GM23338 (cell line): ENCODE measurements around the gene MTIF2. TPM values are rescaled to one million over a fixed set of nuclear protein-coding genes. Genes with fewer than 3 reads are reported as not detected.
"Not testable (repeated sequence)": the region's sequence is repeated elsewhere in the genome, so short reads cannot be mapped to it uniquely, and the experiment has no call there.

Experiments used
- ATAC-seq: fragments of 200-7000 bp; cut with Tn5 transposase; 3 replicates; pipeline ENCODE4 v1.9.1; 2020
- DNase-seq: peaks from one replicate; pipeline ENCODE4 v3.0.0-alpha.2; 2015; ENCODE audit warnings: low spot score
- H2AFZ ChIP-seq: fragments of 200-600 bp; sonication (generic); 2 replicates; pipeline ENCODE4 v1.8.0; 2016; ENCODE audit warnings: antibody characterized with exemption, mild to moderate bottlenecking, moderate library complexity
- H3F3A ChIP-seq: fragments of 200-600 bp; sonication (generic); replicated peaks from 2 replicates; pipeline ENCODE4 v1.8.0; 2017; ENCODE audit warnings: antibody characterized with exemption, mixed run types, low read depth
- H3K27ac ChIP-seq: fragments of 200-600 bp; sonication (generic); 2 replicates; pipeline ENCODE4 v1.6.1; 2016; ENCODE audit warnings: low read depth
- H3K27me3 ChIP-seq: fragments of 200-600 bp; sonication (generic); 2 replicates; pipeline ENCODE4 v1.8.0; 2016; ENCODE audit warnings: mild to moderate bottlenecking, mixed run types, moderate library complexity; ENCODE audit not compliant: insufficient read depth
- H3K36me3 ChIP-seq: fragments of 200-600 bp; sonication (generic); 2 replicates; pipeline ENCODE4 v1.8.0; 2016; ENCODE audit warnings: mild to moderate bottlenecking; ENCODE audit not compliant: insufficient read depth
- H3K4me1 ChIP-seq: fragments of 200-600 bp; sonication (generic); 2 replicates; pipeline ENCODE4 v1.8.0; 2016; ENCODE audit warnings: mild to moderate bottlenecking, moderate library complexity; ENCODE audit not compliant: insufficient read depth
- H3K4me2 ChIP-seq: fragments of 200-600 bp; sonication (generic); 2 replicates; pipeline ENCODE4 v1.7.1; 2017; ENCODE audit warnings: mixed run types
- H3K4me3 ChIP-seq: fragments of 200-600 bp; sonication (generic); 2 replicates; pipeline ENCODE4 v1.6.1; 2016; ENCODE audit warnings: mixed run types
- H3K79me2 ChIP-seq: fragments of 200-600 bp; sonication (generic); replicated peaks from 2 replicates; pipeline ENCODE4 v1.8.0; 2017; ENCODE audit warnings: mild to moderate bottlenecking; ENCODE audit not compliant: insufficient read depth
- H3K9me2 ChIP-seq: fragments of 200-600 bp; sonication (generic); 2 replicates; pipeline ENCODE4 v1.8.0; 2017; ENCODE audit not compliant: insufficient read depth
- H4K20me1 ChIP-seq: fragments of 200-600 bp; sonication (generic); replicated peaks from 2 replicates; pipeline ENCODE4 v1.8.0; 2017; ENCODE audit warnings: mild to moderate bottlenecking; ENCODE audit not compliant: insufficient read depth
- H3K27ac Mint-ChIP-seq: 2 replicates; pipeline ENCODE4 v1.8.0; 2020; ENCODE audit warnings: inconsistent platforms, mild to moderate bottlenecking, moderate library complexity, mixed read lengths
- H3K27me3 Mint-ChIP-seq: 3 replicates; pipeline ENCODE4 v1.8.0; 2022; ENCODE audit warnings: low read depth, mild to moderate bottlenecking, moderate library complexity, mixed read lengths, inconsistent platforms; ENCODE audit not compliant: insufficient read depth, poor library complexity
- H3K36me3 Mint-ChIP-seq: 3 replicates; pipeline ENCODE4 v1.8.0; 2021; ENCODE audit warnings: low read depth, mild to moderate bottlenecking, inconsistent platforms, moderate library complexity, mixed read lengths
- H3K4me1 Mint-ChIP-seq: 3 replicates; pipeline ENCODE4 v1.8.0; 2020; ENCODE audit warnings: mild to moderate bottlenecking, inconsistent platforms, mixed read lengths
- H3K4me3 Mint-ChIP-seq: 3 replicates; pipeline ENCODE4 v1.8.0; 2021; ENCODE audit warnings: moderate library complexity, mild to moderate bottlenecking, inconsistent platforms, mixed read lengths
- H3K9me3 Mint-ChIP-seq: 3 replicates; pipeline ENCODE4 v1.8.0; 2020; ENCODE audit warnings: moderate library complexity, mild to moderate bottlenecking, inconsistent platforms, mixed read lengths
- CREB1 ChIP-seq: fragments of 250-450 bp; sonication (Bioruptor Pico); IDR thresholded peaks from 2 replicates; pipeline ENCODE4 v1.5.0; 2020; ENCODE audit warnings: low read depth, mild to moderate bottlenecking, moderate library complexity
- EZH2 ChIP-seq: fragments of 200-600 bp; sonication (generic); IDR thresholded peaks from one replicate; pipeline ENCODE4 v1.8.0; 2017; ENCODE audit warnings: antibody characterized with exemption, mild to moderate bottlenecking, low read depth; ENCODE audit not compliant: unreplicated experiment
- JUNB ChIP-seq: IDR thresholded peaks from one replicate; pipeline ENCODE4 v1.6.1; 2016; ENCODE audit warnings: antibody characterized with exemption; ENCODE audit not compliant: unreplicated experiment
- NANOG ChIP-seq: IDR thresholded peaks from 2 replicates; pipeline ENCODE4 v1.6.1; 2016; ENCODE audit warnings: antibody characterized with exemption, borderline replicate concordance
- ZNF114 ChIP-seq: fragments of 250-450 bp; sonication (Bioruptor Pico); IDR thresholded peaks from 2 replicates; pipeline ENCODE4 v1.5.0; 2020; ENCODE audit warnings: mild to moderate bottlenecking, moderate library complexity
- polyA plus RNA-seq: library from polyadenylated mRNA; unstranded; fragments of >200 nt; fragmentation: Nextera tagmentation; extraction: Ambion mirVana; gene quantifications from 2 replicates; pipeline ENCODE4 v1.2.1, GENCODE V29; 2016
- total RNA-seq: library from RNA; depleted of rRNA; stranded (reverse); fragments of >200 nt; shearing (Covaris generic); gene quantifications from 2 replicates; pipeline ENCODE4 v1.2.3, GENCODE V29; 2014
- TF ChIP-seq, protein P1 (sequence below): IDR thresholded peaks from 2 replicates; pipeline ENCODE4 v1.6.1; 2016; ENCODE audit warnings: antibody characterized with exemption
- TF ChIP-seq, protein P2 (sequence below), 2 experiments: fragments of 200-600 bp in 1 of 2; sonication (generic) in 1 of 2; conservative IDR thresholded peaks; 2 replicates each; pipeline versions ENCODE4 v1.5.1 to v1.6.1; 2016 to 2017; ENCODE audit warnings: antibody characterized with exemption in 2 of 2, low read depth in 2 of 2, mild to moderate bottlenecking in 2 of 2, moderate library complexity in 1 of 2
- TF ChIP-seq, protein P3 (sequence below): IDR thresholded peaks from one replicate; pipeline ENCODE4 v1.6.1; 2018; ENCODE audit warnings: antibody characterized with exemption; ENCODE audit not compliant: unreplicated experiment

MTIF2 gene
- total and polyA plus RNA-seq, 2 experiments from 2014 or later = 32.5 to 38.9 TPM

DNA sequence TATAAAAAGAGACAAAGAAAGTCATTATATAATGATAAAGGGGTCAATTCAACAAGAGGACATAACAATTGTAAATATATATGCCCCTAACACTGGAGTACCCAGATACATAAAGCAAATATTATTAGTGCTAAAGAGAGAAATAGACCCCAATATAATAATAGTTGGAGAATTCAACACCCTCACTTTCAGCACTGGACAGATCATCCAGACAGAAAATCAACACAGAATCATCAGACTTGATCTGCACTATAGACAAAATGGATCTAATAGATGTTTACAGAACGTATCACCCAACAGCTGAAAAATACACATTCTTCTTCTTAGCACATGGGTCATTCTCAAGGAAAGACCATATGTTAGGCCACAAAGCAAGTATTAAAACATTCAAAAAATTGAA lies 68.6 kb downstream of the MTIF2 start (continued):
- TF ChIP-seq, protein P1, sequence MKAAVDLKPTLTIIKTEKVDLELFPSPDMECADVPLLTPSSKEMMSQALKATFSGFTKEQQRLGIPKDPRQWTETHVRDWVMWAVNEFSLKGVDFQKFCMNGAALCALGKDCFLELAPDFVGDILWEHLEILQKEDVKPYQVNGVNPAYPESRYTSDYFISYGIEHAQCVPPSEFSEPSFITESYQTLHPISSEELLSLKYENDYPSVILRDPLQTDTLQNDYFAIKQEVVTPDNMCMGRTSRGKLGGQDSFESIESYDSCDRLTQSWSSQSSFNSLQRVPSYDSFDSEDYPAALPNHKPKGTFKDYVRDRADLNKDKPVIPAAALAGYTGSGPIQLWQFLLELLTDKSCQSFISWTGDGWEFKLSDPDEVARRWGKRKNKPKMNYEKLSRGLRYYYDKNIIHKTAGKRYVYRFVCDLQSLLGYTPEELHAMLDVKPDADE = no peak
- TF ChIP-seq NANOG (no peak), JUNB (no peak), CREB1 (no peak), EZH2 (no peak)
- TF ChIP-seq, protein P2, sequence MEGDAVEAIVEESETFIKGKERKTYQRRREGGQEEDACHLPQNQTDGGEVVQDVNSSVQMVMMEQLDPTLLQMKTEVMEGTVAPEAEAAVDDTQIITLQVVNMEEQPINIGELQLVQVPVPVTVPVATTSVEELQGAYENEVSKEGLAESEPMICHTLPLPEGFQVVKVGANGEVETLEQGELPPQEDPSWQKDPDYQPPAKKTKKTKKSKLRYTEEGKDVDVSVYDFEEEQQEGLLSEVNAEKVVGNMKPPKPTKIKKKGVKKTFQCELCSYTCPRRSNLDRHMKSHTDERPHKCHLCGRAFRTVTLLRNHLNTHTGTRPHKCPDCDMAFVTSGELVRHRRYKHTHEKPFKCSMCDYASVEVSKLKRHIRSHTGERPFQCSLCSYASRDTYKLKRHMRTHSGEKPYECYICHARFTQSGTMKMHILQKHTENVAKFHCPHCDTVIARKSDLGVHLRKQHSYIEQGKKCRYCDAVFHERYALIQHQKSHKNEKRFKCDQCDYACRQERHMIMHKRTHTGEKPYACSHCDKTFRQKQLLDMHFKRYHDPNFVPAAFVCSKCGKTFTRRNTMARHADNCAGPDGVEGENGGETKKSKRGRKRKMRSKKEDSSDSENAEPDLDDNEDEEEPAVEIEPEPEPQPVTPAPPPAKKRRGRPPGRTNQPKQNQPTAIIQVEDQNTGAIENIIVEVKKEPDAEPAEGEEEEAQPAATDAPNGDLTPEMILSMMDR (conservative IDR thresholded peaks at IDR 0.05; ENCODE audit: low read depth in 2 of 2) = no peak
- TF ChIP-seq, protein P3, sequence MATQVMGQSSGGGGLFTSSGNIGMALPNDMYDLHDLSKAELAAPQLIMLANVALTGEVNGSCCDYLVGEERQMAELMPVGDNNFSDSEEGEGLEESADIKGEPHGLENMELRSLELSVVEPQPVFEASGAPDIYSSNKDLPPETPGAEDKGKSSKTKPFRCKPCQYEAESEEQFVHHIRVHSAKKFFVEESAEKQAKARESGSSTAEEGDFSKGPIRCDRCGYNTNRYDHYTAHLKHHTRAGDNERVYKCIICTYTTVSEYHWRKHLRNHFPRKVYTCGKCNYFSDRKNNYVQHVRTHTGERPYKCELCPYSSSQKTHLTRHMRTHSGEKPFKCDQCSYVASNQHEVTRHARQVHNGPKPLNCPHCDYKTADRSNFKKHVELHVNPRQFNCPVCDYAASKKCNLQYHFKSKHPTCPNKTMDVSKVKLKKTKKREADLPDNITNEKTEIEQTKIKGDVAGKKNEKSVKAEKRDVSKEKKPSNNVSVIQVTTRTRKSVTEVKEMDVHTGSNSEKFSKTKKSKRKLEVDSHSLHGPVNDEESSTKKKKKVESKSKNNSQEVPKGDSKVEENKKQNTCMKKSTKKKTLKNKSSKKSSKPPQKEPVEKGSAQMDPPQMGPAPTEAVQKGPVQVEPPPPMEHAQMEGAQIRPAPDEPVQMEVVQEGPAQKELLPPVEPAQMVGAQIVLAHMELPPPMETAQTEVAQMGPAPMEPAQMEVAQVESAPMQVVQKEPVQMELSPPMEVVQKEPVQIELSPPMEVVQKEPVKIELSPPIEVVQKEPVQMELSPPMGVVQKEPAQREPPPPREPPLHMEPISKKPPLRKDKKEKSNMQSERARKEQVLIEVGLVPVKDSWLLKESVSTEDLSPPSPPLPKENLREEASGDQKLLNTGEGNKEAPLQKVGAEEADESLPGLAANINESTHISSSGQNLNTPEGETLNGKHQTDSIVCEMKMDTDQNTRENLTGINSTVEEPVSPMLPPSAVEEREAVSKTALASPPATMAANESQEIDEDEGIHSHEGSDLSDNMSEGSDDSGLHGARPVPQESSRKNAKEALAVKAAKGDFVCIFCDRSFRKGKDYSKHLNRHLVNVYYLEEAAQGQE = no peak

DNA sequence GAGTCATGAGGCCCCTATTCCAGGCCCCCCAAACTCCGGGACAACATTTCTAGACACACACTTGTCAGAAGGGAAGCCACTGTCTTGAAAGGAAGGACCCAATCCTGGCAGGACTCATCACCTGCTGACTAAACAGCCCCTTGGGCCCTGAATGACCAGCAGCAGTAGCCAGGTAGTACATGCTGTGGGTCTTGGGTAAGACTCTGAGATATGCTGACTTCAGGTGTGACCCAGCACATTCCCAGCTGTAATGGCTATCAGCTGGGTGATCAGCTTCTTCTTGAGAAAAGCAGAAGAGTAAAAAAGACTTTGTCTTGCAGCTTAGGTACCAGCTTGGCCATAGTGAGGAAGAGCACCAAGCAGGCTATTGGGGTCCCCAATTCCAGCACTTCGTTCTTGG lies 72.5 kb downstream of the MTIF2 start:
- peaks cover 18% of the 10 kb centered on the region for H3K36me3 Mint-ChIP-seq
- DNase-seq = no peak

DNA sequence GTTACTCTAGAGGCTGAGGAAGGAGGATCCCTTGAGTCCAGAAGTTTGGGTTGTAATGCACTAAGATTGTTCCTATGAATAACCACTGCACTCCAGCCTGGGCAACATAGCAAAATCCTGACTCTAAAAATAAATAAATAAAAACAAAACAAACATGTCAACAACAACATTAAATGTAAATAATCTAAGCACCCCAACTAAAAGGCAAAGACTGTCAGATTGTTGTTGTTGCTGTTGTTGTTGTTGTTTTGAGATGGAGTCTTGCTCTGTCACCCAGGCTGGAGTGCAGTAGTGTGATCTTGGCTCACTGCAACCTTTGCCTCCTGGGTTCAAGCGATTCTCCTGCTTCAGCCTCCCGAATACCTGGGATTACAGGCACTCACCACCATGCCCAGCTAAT lies 77.1 kb downstream of the MTIF2 start:
- H3K79me2 ChIP-seq, H4K20me1 ChIP-seq, H3K4me1 ChIP-seq, H3K36me3 ChIP-seq, H3K4me3 Mint-ChIP-seq, H3K9me3 Mint-ChIP-seq, DNase-seq, H3K36me3 Mint-ChIP-seq, H3K9me2 ChIP-seq, H3K27ac Mint-ChIP-seq, H3K4me1 Mint-ChIP-seq, H3F3A ChIP-seq, H3K4me2 ChIP-seq, ATAC-seq, H3K27me3 ChIP-seq, H3K27ac ChIP-seq, H3K27me3 Mint-ChIP-seq, H3K4me3 ChIP-seq, H2AFZ ChIP-seq: not testable (repeated sequence)

More for the DNA sequence above, 72.5 kb downstream of the MTIF2 start:
- no peak overlapping the region for H3K4me3 Mint-ChIP-seq
- Histone ChIP-seq H3F3A (no peaks in the 10 kb centered on the region), H3K4me1 (no peaks in the 10 kb centered on the region), H3K27me3 (no peaks in the 10 kb centered on the region), H3K9me2 (no peaks in the 10 kb centered on the region), H4K20me1 (no peaks in the 10 kb centered on the region), H3K79me2 (no peaks in the 10 kb centered on the region), H2AFZ (no peak overlapping the region), H3K27ac (no peak overlapping the region), H3K4me2 (no peak overlapping the region), H3K4me3 (no peak overlapping the region), H3K36me3 (no peaks in the 10 kb centered on the region)
- H3K9me3 Mint-ChIP-seq = no peaks in the 10 kb centered on the region; the same call in 2 of the 3 replicates
- H3K27me3 Mint-ChIP-seq = no peaks in the 10 kb centered on the region
- TF ChIP-seq, protein P3 = no peak
- TF ChIP-seq NANOG (no peak), ZNF114 (CRISPR knock-in tag) (no peak), CREB1 (no peak)
- TF ChIP-seq, protein P1 = no peak
- H3K27ac Mint-ChIP-seq = no peak overlapping the region
- no peaks in the 10 kb centered on the region for H3K4me1 Mint-ChIP-seq
- no peak for ATAC-seq
